GM19239 (cell line): ENCODE data around the gene DPEP2NB.
"Not testable (repeated sequence)": the region's sequence is repeated elsewhere in the genome, so short reads cannot be mapped to it uniquely, and the experiment has no call there.

Experiments
- DNase-seq: peaks from one replicate; pipeline ENCODE4 v3.0.0; 2011; ENCODE audit warnings: low spot score; ENCODE audit not compliant: insufficient read length
- FAIRE-seq: peaks from 2 replicates; lab custom pipeline; 2011; peaks lifted over from hg19 to GRCh38; lab: Jason Lieb, UNC

DPEP2NB gene

DNA sequence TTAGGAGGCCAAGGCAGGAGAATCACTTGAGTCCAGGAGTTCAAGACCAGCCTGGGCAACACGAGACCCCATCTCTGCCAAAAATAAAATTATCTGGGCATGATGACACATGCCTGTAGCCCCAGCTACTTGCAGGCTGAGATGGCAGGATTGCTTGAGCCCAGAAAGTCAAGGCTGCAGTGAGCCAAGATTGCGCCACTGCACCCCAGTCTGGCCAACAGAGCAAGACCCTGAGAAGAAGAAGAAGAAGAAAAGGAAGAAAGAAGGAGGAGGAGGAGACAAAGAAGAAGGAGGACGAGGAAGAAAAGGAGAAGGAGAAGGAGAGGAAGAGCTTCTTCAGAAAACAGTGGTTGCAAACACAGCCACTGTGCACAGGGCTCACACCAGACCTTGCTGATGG is 27.0 kb downstream of the DPEP2NB start:
- FAIRE-seq (no peak), DNase-seq (no peak)

GRCh38 chr16:67987460-67988160 is 28.1 kb downstream of the DPEP2NB start:
- FAIRE-seq, result no peak
- no peak for DNase-seq

- DNase-seq, result no peak
- FAIRE-seq, result no peak
These were observed 28.8 kb downstream of the DPEP2NB start for GRCh38 chr16:67986949-67987348.

GRCh38 chr16:67982011-67982696 is 33.6 kb downstream of the DPEP2NB start:
- FAIRE-seq (no peak), DNase-seq (no peak)

DNA sequence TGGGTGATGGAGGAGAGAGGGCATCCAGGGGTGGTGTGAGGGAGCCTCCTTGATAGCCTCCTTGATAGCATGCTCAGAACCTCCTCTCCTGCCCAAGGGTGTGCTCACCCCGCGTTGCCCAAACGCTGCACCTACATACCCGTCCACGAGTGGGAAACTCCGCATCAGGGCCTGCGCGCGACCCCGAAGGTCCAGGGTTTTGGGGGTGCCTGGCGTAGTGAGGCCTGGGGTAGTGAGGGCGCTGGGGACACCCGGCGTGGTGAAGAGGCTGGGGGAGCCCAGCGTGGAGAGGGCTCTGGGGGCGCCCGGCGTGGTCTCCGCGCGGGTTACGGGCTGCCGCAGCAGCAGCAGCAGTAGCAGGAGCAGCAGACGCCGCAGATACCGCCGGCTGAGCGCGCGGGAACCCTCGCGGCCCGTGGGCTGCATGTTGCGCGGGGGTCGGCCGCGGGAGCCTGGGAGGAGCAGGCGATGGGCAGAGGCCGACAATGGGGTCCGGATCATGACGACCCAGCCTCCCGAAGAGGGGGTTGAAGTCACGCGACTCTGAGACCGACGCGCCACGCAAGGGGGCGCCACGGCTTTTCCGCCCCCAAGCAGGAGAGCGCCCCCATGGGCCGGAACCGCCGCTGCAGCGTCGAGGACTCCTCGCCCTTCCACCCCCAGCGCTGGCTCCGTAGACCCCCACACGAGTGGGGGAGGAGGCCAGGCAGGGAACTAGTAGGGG is 35.6 kb downstream of the DPEP2NB start, which contains the start of gene DPEP3:
DPEP3 (minus strand) TSS at position 545 of the 724 bp plus-strand sequence; CDS start at position 426, 119 bp downstream.
- DNase-seq (no peak), FAIRE-seq (no peak)

DNA sequence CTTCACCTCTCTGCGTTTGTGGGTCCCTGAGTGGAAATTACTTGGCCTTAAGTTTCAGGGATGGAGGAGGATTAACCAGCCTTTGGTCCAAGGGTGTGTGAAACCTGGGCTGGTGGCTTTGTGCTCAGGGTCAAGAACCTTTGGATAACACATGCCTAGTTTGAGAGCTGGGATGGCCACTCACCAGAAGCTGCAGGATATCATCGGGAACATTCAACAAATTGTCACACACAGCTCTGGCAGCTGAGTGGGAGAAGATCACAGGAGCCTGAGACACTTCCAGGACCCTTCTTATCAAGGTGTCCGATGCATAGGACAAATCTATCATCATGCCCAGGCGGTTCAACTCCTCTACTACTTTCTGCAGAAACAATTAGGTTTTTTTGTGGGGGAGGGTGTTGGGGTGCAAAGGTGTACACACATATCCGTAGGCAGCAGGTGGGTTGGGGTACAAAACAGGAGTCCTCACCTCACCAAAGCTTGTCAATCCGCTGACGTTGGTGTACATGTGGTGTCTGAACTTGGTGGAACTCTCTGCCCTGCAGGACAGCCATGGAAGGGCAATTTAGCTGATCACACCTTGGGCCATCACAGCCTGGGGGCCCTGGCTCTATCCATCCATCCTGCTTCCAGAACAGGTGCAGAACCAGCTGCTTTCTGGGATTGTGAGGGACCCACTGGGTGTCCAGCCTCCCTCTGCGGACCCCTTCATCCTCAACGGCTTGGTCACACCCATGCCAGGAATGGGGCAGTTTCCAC is 38.1 kb downstream of the DPEP2NB start:
- DNase-seq, result no peak
- FAIRE-seq, result no peak

- DNase-seq, result no peak
- no peak for FAIRE-seq
These were observed 38.7 kb downstream of the DPEP2NB start for GRCh38 chr16:67977005-67977404.

GRCh38 chr16:67976205-67976604 is 39.5 kb downstream of the DPEP2NB start:
- no peak for DNase-seq
- FAIRE-seq, result no peak

GRCh38 chr16:67975321-67976105 is 40.2 kb downstream of the DPEP2NB start:
- no peak for DNase-seq
- FAIRE-seq, result no peak

- not testable (repeated sequence) for DNase-seq, FAIRE-seq
These were observed 43.4 kb downstream of the DPEP2NB start for GRCh38 chr16:67972285-67972684.

GRCh38 chr16:67971111-67971510 is 44.6 kb downstream of the DPEP2NB start:
- no peak for DNase-seq
- no peak for FAIRE-seq

DNA sequence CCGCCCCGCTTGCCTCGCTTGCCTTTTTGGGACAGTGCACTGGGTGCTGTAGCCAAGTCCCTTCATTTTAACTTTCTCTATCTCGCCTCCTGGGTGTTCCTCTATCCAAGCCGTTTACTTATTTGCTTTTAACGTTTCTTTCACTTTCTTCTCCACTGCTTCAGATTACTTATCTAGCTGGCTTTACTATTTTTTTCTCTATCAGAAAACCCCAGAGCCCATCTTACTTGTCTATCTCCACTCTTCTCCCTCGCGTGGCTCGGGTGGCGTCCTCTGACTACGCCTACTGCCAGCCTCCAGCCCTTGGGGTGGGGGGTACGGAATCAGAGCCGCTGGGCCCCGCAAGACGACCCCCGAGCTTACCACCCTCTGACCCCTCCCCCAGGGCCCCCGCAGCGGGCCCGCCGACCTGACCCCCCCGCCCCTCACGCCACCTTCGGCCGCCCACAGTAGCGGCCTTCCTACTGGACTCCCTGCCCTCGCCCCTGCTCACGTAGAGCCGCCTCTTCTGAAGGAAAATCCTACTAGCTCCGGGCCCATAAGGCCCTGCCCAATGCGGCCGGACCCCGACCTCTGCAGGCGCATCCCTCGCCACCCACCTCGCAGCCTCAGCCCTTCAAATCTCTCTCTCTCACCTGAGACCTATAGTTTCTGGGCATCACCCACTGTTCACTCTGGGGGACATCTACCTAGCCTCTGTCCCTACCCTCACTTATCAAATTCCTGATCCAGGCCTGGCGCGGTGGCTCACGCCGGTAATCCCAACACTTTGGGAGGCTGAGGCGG is 46.3 kb downstream of the DPEP2NB start:
- FAIRE-seq (no peak), DNase-seq (no peak)

- peak; percentile 82 for FAIRE-seq
- peak; percentile 94 for DNase-seq
These were observed 47.1 kb downstream of the DPEP2NB start, which contains the start of gene SLC12A4 for GRCh38 chr16:67968400-67969253. TSS of gene SLC12A4 (minus strand) at chr16:67968637. CDS start at chr16:67968553, 84 bp downstream.

GRCh38 chr16:67967958-67968399 is 47.7 kb downstream of the DPEP2NB start:
- DNase-seq (peak; percentile 56), FAIRE-seq (peak; percentile 31)

DNA sequence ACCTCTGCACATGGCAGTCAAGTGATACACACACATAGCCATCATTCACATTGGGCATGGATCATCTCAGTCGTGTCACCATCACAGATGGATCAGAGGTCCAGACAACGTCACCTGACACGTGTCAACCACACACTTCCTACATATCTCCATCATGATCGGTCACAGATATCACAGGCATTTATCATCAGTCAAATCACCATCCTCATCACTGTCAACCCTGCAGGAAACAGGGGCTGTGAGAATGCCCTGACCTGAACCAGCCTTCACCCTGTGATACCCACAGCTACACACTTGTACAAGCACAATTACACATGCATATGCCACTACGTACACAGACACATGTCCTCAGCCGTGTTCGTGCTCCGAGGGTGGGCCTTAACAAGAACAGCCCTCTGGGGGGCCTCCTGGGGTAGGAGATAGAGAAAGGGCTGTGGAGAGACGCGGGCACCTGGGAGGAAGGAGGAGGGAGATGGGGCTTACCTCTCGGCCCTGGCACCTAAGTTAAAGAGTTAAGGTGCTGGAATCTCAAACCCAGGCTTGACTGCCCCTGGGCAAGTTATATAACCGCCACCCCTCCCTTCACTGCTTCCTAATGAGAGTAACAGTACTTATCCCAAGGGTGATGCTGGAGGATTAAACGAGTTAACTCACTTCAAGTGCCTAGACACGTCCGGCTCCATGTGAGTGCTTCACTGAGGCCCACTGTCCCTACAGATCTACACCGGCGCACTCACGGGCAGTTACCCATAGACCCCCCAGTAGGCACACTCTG is 48.3 kb downstream of the DPEP2NB start:
- FAIRE-seq (peak; percentile 72), DNase-seq (no peak)

DNA sequence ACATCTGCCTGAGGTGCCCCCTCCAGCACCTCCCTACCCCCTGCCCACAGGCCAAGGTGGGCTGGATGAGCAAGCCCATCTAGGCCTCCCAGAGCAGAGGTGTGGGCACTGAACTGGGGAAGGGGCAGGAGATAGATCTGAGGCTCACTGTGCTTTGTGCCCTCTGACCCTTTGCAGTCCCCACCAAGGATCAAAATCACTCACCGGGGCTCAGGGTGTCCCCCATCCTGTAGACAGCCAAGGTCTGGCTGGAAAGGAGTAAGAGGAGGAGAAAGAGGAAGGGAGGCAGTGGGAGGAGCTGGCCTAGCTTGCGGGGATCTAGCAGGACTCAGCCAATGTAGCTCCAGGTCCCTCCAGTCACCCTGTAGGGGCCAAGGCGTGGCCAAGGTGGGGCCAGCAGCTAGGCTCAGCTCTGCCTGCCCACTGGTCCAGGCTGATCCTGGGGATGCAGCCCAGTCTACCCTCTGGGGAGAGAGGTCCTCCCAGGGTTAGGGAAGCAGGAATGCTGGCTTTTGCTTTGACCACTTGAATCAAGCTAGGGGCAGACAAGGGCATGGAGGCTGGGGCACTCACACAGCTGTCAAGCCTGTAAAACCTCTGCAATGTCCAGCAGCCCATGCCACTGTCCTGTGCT is 49.0 kb downstream of the DPEP2NB start:
- DNase-seq, result no peak
- no peak for FAIRE-seq
